Testis (tissue), 3 donors: ENCODE results near the gene PARP4. TPM values are rescaled to one million over a fixed set of nuclear protein-coding genes. Genes with fewer than 3 reads are reported as not detected.
"Not testable (repeated sequence)": the region's sequence is repeated elsewhere in the genome, so short reads cannot be mapped to it uniquely, and the experiment has no call there.

Experiments used
- DNase-seq: peaks from one replicate; pipeline ENCODE4 v3.0.0-alpha.2; 2019
- H3K27ac ChIP-seq, 2 donors: fragments of 200-600 bp; sonication (generic); one replicate each; pipeline ENCODE4 v1.5.1; 2019
- H3K27me3 ChIP-seq: fragments of 200-600 bp; sonication (generic); one replicate; pipeline ENCODE4 v1.5.1; 2019
- H3K36me3 ChIP-seq: fragments of 200-600 bp; sonication (generic); one replicate; pipeline ENCODE4 v1.5.1; 2017; ENCODE audit warnings: low read depth; ENCODE audit errors: missing control alignments
- H3K4me1 ChIP-seq: fragments of 200-600 bp; sonication (generic); one replicate; pipeline ENCODE4 v1.5.1; 2019
- H3K4me3 ChIP-seq, 2 donors: fragments of 200-600 bp; sonication (generic); one replicate each; pipeline ENCODE4 v1.5.1; 2017 to 2019
- H3K9me3 ChIP-seq: fragments of 200-600 bp; sonication (generic); one replicate; pipeline ENCODE4 v1.5.1; 2017
- POLR2A ChIP-seq: fragments of 450-650 bp; IDR thresholded peaks from one replicate; pipeline ENCODE4 v1.6.1; 2017; ENCODE audit warnings: antibody characterized with exemption, mild to moderate bottlenecking, moderate library complexity
- WGBS, 2 donors: methylation state at CpG; one replicate each; pipeline ENCODE4 v1.1.5; 2018; 5-methylcytosine and 5-hydroxymethylcytosine counted together
- intact Hi-C: fragments of 100-400 bp; cut with DNase I; formaldehyde crosslinking; loops from one replicate; pipeline ENCODE4 v1.15.1; 2023; ENCODE audit warnings: low total_unique reads
- polyA plus RNA-seq: library from polyadenylated mRNA; stranded (reverse); fragments of 350-450 nt; fragmentation: Illumina TruSeq; extraction: RNeasy Lipid Tissue Mini Kit (QIAGEN cat#74804); gene quantifications from one replicate; pipeline ENCODE4 v1.2.3, GENCODE V29; 2014; ENCODE audit warnings: low read depth, low replicate concordance; ENCODE audit not compliant: insufficient read depth
- total RNA-seq, 2 donors: library from RNA; depleted of rRNA; stranded (reverse); fragments of >200 nt; gene quantifications; one replicate each; pipeline ENCODE4 v1.2.3, GENCODE V29; 2016
- TF ChIP-seq, protein P1 (sequence below), 3 experiments: fragments of 450-650 bp in 2 of 3; fragments of 200-600 bp in 1 of 3; sonication (generic) in 1 of 3; IDR thresholded peaks; one replicate each; pipeline ENCODE4 v1.5.1; 2016 to 2019; ENCODE audit warnings: antibody characterized with exemption in 3 of 3, mild to moderate bottlenecking in 2 of 3, moderate library complexity in 1 of 3

Gene PARP4
- total and polyA plus RNA-seq, 3 donors from 2014 or later: 21.3 to 43.6 (median 37.9) TPM

DNA sequence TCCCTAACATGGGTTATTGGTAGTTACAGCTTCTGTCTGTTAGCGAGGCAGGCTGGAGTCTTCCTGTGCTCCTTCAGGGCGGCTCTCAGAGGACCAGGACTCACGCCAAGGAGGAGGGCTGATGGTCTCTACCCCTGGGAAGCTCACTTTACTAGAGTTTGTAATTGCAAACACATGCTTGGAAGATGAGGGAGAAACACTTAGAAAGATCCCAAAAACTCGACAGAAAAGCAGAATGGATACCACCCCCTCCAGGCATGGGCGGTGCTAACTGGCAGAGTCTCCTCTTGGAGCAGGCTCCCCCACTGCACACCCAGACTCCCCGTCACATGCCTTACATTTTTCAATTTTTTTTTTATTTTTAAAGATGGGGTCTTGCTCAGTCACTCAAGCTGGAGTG, 62.0 kb downstream of the PARP4 start:
- H3K4me1 ChIP-seq: no peaks in the 10 kb centered on the region
- H3K36me3 ChIP-seq: no peaks in the 10 kb centered on the region
- TF ChIP-seq, protein P1, sequence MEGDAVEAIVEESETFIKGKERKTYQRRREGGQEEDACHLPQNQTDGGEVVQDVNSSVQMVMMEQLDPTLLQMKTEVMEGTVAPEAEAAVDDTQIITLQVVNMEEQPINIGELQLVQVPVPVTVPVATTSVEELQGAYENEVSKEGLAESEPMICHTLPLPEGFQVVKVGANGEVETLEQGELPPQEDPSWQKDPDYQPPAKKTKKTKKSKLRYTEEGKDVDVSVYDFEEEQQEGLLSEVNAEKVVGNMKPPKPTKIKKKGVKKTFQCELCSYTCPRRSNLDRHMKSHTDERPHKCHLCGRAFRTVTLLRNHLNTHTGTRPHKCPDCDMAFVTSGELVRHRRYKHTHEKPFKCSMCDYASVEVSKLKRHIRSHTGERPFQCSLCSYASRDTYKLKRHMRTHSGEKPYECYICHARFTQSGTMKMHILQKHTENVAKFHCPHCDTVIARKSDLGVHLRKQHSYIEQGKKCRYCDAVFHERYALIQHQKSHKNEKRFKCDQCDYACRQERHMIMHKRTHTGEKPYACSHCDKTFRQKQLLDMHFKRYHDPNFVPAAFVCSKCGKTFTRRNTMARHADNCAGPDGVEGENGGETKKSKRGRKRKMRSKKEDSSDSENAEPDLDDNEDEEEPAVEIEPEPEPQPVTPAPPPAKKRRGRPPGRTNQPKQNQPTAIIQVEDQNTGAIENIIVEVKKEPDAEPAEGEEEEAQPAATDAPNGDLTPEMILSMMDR (IDR thresholded peaks at IDR 0.05): no peak
- no peak for TF ChIP-seq POLR2A
- peak; percentile 36 for DNase-seq
- intact Hi-C loops: no loop called here
- H3K27ac ChIP-seq: no peak overlapping the region
- WGBS, 2 donors: 72 to 78% methylated on average over 6 of the region's 6 CpGs
- no peaks in the 10 kb centered on the region for H3K27me3 ChIP-seq
- no peak overlapping the region for H3K4me3 ChIP-seq
- H3K9me3 ChIP-seq: no peaks in the 10 kb centered on the region

DNA sequence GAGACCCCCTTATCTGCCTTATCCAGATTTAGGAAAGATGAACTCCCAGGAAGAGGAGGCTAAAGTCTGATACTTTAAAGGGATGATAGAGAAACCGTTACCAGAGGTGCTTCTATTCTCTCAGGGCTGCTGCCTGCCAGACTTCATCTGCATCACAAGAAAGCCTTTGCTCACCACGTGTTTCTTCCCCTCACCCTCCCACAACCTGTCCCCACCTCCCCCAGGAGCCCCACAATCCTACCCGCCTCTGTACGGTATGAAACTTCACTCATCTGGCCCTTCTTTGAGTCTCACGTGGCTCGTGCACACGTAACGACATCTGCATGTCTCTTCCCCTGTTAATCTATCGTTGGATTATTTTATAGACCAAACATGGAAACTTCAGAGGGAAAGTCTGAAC, 67.7 kb downstream of the PARP4 start:
- intact Hi-C loops, H3K36me3 ChIP-seq, H3K4me3 ChIP-seq, H3K27ac ChIP-seq, H3K27me3 ChIP-seq, DNase-seq, H3K4me1 ChIP-seq, H3K9me3 ChIP-seq: not testable (repeated sequence)
- 84 to 86% methylated on average over 9 of the region's 9 CpGs for WGBS, 2 donors

DNA sequence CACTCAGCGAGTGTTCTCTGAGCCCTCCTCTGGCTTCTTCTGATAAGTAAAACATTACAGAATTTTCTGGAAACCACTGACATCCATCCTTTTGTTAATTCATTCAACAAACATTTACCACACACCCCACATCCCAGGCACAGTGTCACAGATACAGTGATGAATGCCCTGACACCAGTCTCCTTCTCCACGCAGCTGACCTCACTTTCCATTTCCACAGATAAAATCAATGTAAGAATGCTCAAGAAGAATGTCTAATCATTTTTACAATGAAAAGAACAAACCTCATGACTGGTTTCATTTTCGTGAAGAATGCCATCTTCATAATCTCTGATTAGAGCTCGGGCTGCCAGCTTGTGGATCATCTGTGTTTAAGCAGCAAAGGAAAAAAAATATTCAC, 69.2 kb downstream of the PARP4 start:
- no peak overlapping the region for H3K27ac ChIP-seq
- H3K4me1 ChIP-seq: no peaks in the 10 kb centered on the region
- no peaks in the 10 kb centered on the region for H3K36me3 ChIP-seq
- no peak for DNase-seq
- intact Hi-C loops: no loop called here
- TF ChIP-seq, protein P1 (IDR thresholded peaks at IDR 0.05): no peak
- no peak for TF ChIP-seq POLR2A
- WGBS, 2 donors: 92% methylated on average over 4 of the region's 4 CpGs
- H3K4me3 ChIP-seq: no peak overlapping the region
- no peaks in the 10 kb centered on the region for H3K9me3 ChIP-seq
- H3K27me3 ChIP-seq: no peaks in the 10 kb centered on the region

DNA sequence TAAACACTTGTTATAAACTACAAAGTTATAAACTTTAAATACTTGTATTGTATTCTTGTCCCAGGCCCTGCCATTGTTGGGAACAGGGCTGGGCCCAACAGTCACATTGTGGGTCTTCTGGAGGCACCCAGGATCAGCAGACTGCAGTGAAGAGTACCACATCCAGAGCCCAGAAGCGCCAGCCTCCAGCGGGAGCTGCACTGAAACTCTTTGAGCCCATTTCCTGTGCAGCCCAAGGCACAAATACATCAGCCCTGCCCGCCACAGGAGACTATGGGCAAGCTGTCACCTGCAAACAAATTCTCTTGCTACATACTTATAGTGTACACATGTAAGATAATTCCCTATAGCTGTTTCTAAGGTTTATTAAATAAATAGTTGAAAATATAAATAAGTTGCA, 86.5 kb downstream of the PARP4 start:
- H3K27me3 ChIP-seq, H3K27ac ChIP-seq, H3K9me3 ChIP-seq, H3K36me3 ChIP-seq, H3K4me1 ChIP-seq, DNase-seq, intact Hi-C loops, H3K4me3 ChIP-seq: not testable (repeated sequence)
- 81 to 97% methylated on average over 3 of the region's 3 CpGs for WGBS, 2 donors

DNA sequence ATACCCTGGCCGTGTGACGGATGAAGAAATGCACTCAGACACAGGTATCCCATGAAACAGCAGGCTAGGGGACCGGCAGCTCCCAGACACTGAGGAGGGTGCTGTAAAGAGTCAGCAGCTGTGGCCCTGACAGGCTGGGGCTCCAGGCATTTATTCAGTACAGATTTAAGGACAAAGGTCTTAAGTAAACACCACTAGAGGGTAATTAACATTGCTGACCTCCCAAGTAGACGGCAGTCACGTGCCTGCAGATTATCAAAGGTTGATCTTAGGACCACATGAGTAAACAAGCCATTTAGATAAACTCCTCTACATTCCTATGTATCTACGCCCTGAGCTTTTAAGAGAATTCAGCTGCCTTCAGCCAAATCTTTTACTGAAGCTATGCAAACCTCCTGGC, 92.9 kb downstream of the PARP4 start:
- H3K4me1 ChIP-seq, H3K27ac ChIP-seq, H3K9me3 ChIP-seq, H3K36me3 ChIP-seq, H3K4me3 ChIP-seq, DNase-seq, H3K27me3 ChIP-seq, intact Hi-C loops: not testable (repeated sequence)
- WGBS, 2 donors: 64 to 74% methylated on average over 6 of the region's 6 CpGs

DNA sequence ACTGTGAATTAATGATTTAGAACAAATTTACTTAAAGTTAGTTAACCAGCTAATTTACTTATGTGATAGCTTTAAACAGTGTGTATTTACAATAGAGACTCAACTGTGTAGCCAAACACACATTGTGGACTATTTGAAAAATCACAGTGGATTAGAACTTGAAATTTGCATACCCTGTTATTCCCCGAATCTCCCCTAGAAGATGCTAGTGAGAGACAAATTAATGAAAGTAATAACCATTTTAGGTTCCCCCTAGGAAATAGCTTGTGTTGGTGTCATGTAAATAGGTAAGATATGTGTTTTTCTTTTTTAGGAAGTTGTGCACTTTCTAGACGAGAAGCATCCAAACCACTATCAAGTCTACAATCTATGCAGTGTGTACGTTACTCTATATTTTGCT, 104.7 kb downstream of the PARP4 start:
- no peaks in the 10 kb centered on the region for H3K27me3 ChIP-seq
- H3K9me3 ChIP-seq: no peaks in the 10 kb centered on the region
- no peak for DNase-seq
- no peak overlapping the region for H3K4me3 ChIP-seq
- no peaks in the 10 kb centered on the region for H3K4me1 ChIP-seq
- no peak for TF ChIP-seq POLR2A
- TF ChIP-seq, protein P1 (IDR thresholded peaks at IDR 0.05): no peak
- H3K27ac ChIP-seq: no peak overlapping the region
- no peaks in the 10 kb centered on the region for H3K36me3 ChIP-seq
- intact Hi-C loops: no loop called here
- WGBS, 2 donors: 71 to 79% methylated on average over 3 of the region's 3 CpGs
